ENCODE measurements around the gene PHACTR1.

DNA sequence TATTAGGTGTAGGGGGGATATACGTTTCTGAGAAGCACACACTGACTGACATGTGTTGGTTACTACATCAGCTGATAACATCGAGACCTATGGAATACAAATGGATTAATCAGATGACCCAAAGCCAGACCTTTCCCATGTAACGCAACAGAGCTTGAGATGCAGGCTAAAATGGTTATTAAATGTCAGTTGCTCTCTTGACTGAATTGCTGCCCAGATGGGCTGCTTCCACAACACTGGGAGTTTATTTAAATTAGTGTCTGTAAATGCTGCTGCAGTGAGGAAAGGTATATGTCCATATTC, 298.8 kb downstream of the PHACTR1 start:
- TF ChIP-seq, protein P1, sequence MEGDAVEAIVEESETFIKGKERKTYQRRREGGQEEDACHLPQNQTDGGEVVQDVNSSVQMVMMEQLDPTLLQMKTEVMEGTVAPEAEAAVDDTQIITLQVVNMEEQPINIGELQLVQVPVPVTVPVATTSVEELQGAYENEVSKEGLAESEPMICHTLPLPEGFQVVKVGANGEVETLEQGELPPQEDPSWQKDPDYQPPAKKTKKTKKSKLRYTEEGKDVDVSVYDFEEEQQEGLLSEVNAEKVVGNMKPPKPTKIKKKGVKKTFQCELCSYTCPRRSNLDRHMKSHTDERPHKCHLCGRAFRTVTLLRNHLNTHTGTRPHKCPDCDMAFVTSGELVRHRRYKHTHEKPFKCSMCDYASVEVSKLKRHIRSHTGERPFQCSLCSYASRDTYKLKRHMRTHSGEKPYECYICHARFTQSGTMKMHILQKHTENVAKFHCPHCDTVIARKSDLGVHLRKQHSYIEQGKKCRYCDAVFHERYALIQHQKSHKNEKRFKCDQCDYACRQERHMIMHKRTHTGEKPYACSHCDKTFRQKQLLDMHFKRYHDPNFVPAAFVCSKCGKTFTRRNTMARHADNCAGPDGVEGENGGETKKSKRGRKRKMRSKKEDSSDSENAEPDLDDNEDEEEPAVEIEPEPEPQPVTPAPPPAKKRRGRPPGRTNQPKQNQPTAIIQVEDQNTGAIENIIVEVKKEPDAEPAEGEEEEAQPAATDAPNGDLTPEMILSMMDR (conservative IDR thresholded peaks at IDR 0.05 in 1 of 2, IDR thresholded peaks at IDR 0.05 in 1 of 2; ENCODE audit: extremely low read depth in 1 of 2, insufficient read depth in 1 of 2, low read depth in 1 of 2, low read length in 2 of 2): no peak
- no peak for TF ChIP-seq EZH2 (IDR thresholded peaks at IDR 0.05; ENCODE audit: borderline replicate concordance, low read length)
